SK-N-MC (cell line): ENCODE measurements around the gene SYT6.

Experiments used
- EZH2 ChIP-seq: fragments of 200-600 bp; sonication (generic); IDR thresholded peaks from one replicate; pipeline ENCODE4 v1.6.1; 2017; ENCODE audit warnings: antibody characterized with exemption
- FOXP2 ChIP-seq: optimal IDR thresholded peaks from 2 replicates; pipeline ENCODE3; 2011; ENCODE audit warnings: mild to moderate bottlenecking, moderate library complexity; ENCODE audit not compliant: insufficient read depth; ENCODE audit errors: extremely low read length, control extremely low read depth
- POLR2AphosphoS5 ChIP-seq: IDR thresholded peaks from 2 replicates; pipeline ENCODE4 v1.6.1; 2012; ENCODE audit warnings: mild to moderate bottlenecking, low read depth, low read length, borderline replicate concordance

DNA sequence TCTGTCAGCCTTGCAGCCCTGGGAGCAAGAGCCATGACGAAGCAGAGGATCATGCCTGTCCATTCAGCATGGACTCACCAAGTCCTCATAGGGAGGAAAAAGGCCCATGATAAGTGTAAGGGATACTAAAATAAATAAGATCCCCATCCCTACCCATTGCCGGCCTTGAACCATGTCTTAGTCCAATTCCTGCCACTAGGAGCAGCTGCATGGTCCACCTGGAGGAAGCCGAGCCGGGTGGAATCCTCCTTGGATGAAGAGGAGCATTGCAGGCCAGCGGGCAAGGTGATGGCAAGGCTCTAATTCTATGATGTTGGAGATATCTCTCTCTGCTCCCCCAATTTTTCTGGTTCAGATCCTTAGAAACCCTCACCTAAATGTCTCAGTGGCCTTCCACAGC lies 38.7 kb upstream of the SYT6 start:
- TF ChIP-seq EZH2 (no peak), POLR2AphosphoS5 (no peak), FOXP2 (no peak)
